ENCODE results near the gene ATN1.

The ATN1 gene

DNA sequence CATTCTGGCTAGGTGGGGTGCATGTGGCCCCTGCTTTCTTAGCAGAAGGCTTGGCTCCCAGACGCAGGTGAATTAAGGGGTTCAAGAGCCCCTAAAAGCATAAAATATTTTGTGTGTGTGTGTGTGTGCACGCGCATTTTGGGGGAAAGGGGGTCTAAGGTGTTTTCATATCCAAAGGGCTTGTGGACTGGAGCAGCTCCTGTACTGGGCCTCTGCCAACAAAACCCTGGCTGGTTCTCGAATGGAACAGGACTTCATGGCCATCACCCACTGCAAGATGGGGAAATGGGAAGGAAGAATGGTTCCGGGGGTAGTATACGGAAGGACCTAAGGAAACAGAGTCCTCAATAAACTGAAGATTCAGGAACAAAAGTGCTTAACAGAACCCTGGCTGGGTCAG lies 3.9 kb upstream of the ATN1 start:
- DNase-seq = peak in 1 of 58 donors; percentile 11

DNA sequence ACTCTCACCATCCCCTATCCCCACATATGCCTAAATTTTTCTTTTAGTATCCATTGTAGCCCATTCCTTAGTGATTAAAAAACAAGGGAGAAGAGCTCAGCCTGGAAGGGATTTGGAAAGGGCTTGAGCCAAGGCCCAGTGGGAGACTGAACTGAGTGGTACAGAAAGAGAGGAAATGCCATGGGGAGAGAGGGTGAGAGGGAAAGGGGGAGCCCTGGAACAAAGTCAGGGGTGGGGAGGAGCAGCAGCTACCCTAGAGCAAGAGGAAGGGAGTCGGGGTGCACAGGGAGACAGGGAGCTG lies 2.6 kb upstream of the ATN1 start:
- DNase-seq = peak in 9 of 58 donors; percentile 46 to 78 (median 64)

- peak in 53 of 58 donors; percentile 33 to 86 (median 65) for DNase-seq
These were observed 2.0 kb upstream of the ATN1 start for GRCh38 chr12:6925540-6926279.

- DNase-seq = peak in 12 of 58 donors; percentile 16 to 56 (median 42)
These were observed 403 bp downstream of the ATN1 start for GRCh38 chr12:6928022-6928702.

GRCh38 chr12:6928703-6929407 lies 1.1 kb downstream of the ATN1 start:
- DNase-seq = peak in 4 of 58 donors; percentile 25 to 60 (median 54)

- no peak for DNase-seq
These were observed 2.0 kb downstream of the ATN1 start for GRCh38 chr12:6929466-6930452.

GRCh38 chr12:6932766-6933165 lies 5.0 kb downstream of the ATN1 start:
- DNase-seq = no peak

DNA sequence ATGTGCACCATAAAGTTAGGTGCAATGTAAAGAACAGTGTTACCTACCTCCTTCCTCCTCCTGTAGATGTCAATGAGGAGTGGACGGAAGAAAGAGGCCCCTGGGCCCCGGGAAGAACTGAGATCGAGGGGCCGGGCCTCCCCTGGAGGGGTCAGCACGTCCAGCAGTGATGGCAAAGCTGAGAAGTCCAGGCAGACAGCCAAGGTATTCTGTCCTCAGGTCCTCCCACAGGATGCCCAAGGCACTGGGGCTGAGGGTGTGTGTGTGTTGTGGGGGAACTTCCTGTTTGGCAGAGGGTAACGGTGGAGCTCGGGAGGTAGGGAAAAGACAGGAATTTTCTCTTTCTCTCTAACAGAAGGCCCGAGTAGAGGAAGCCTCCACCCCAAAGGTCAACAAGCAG lies 6.4 kb downstream of the ATN1 start:
- DNase-seq = no peak

GRCh38 chr12:6935371-6936193 lies 7.8 kb downstream of the ATN1 start:
- DNase-seq = peak in 1 of 58 donors; percentile 41

DNA sequence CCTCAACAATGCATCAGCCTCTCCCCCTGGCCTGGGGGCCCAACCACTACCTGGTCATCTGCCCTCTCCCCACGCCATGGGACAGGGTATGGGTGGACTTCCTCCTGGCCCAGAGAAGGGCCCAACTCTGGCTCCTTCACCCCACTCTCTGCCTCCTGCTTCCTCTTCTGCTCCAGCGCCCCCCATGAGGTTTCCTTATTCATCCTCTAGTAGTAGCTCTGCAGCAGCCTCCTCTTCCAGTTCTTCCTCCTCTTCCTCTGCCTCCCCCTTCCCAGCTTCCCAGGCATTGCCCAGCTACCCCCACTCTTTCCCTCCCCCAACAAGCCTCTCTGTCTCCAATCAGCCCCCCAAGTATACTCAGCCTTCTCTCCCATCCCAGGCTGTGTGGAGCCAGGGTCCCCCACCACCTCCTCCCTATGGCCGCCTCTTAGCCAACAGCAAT lies 8.5 kb downstream of the ATN1 start:
- DNase-seq = no peak

GRCh38 chr12:6936636-6937480 lies 9.1 kb downstream of the ATN1 start:
- DNase-seq = peak in 4 of 58 donors; percentile 48 to 59 (median 56)

GRCh38 chr12:6937481-6938352 lies 10.0 kb downstream of the ATN1 start:
- DNase-seq = peak; percentile 31 to 94 (median 88)

- DNase-seq = no peak
These were observed 10.8 kb downstream of the ATN1 start for GRCh38 chr12:6938353-6939190.

DNA sequence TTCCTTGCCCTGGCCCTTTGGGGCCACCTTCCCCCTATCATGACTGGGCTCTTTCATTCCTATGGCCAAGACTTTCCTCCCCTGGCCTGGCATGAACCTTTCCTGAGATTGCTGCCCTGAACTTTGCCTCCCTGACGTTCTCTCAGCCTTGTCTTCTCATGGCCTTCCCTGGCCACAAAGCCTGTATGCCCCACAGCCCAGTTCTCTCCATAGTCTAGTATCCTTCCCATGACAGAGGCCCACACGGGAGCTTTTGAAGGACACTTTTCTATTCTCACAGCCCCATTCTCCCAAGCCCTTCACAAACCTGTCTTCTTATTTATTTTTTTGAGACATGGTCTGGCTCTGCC lies 11.4 kb downstream of the ATN1 start:
- no peak for DNase-seq

GRCh38 chr12:6941267-6941666 lies 13.5 kb downstream of the ATN1 start:
- DNase-seq = peak in 3 of 58 donors; percentile 19 to 39 (median 23)

DNA sequence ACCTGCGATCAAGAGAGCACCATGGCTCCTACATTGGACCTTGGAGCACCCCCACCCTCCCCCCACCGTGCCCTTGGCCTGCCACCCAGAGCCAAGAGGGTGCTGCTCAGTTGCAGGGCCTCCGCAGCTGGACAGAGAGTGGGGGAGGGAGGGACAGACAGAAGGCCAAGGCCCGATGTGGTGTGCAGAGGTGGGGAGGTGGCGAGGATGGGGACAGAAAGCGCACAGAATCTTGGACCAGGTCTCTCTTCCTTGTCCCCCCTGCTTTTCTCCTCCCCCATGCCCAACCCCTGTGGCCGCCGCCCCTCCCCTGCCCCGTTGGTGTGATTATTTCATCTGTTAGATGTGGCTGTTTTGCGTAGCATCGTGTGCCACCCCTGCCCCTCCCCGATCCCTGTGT lies 14.0 kb downstream of the ATN1 start:
- no peak for DNase-seq

GRCh38 chr12:6942331-6942665 lies 14.5 kb downstream of the ATN1 start:
- DNase-seq = no peak
